Loucy (cell line): ENCODE measurements around the gene PKM.

Experiments
- CTCF ChIP-seq: fragments of 200-600 bp; sonication (generic); conservative IDR thresholded peaks from 2 replicates; pipeline ENCODE4 v1.5.1; 2014; ENCODE audit warnings: mild to moderate bottlenecking, antibody characterized with exemption, low read length
- EZH2phosphoT487 ChIP-seq: fragments of 200-600 bp; IDR thresholded peaks from 2 replicates; pipeline ENCODE4 v1.6.1; 2018; ENCODE audit warnings: antibody characterized with exemption, mild to moderate bottlenecking, moderate library complexity, borderline replicate concordance

- TF ChIP-seq EZH2phosphoT487 (no peak), CTCF (no peak)
Observed at GRCh38 chr15:72248514-72248913, 17.5 kb upstream of the PKM start.
